ENCODE data around the gene FBXL14. TPM values are rescaled to one million over a fixed set of nuclear protein-coding genes. Genes with fewer than 3 reads are reported as not detected.
A peak's percentile ranks its signal among the peaks of the same experiment; 100 is the strongest.

The FBXL14 gene
- polyA plus RNA-seq, 3 donors, result 6.2 to 9.8 (median 7.2) TPM

GRCh38 chr12:1531153-1531653 is 63.2 kb downstream of the FBXL14 start:
- peaks cover 10 to 26% of the 10 kb centered on the region in 2 donors for H3K4me1 ChIP-seq (ENCODE audit: control insufficient read depth in 1 of 2, insufficient read depth in 2 of 2, low read length in 2 of 2)
- no peaks in the 10 kb centered on the region for H3K79me2 ChIP-seq (ENCODE audit: insufficient read depth, low read length)
- intact Hi-C loops (cut with micrococcal nuclease), result no loop called here

GRCh38 chr12:1530592-1531152 is 63.7 kb downstream of the FBXL14 start:
- no peak for TF ChIP-seq CTCF (IDR thresholded peaks at IDR 0.05)
- Histone ChIP-seq H3K9ac (ENCODE audit: insufficient read depth, low read length, poor library complexity, severe bottlenecking) (peak overlapping the region; percentile 4), H3K27ac (ENCODE audit: low read depth in 1 of 2, low read length in 2 of 2) (no peak overlapping the region), H3K4me3 (replicated peaks in 1 of 3; ENCODE audit: low read depth in 2 of 3, low read length in 3 of 3) (peak overlapping the region in 2 of 3 experiments; percentile 31 to 67), H3K4me1 (ENCODE audit: control insufficient read depth in 1 of 2, insufficient read depth in 2 of 2, low read length in 2 of 2) (peaks cover 10 to 26% of the 10 kb centered on the region in 2 donors), H3K36me3 (replicated peaks in 1 of 2; ENCODE audit: control insufficient read depth in 1 of 2, insufficient read depth in 2 of 2, low read length in 2 of 2) (no peaks in the 10 kb centered on the region), H3K79me2 (ENCODE audit: insufficient read depth, low read length) (no peaks in the 10 kb centered on the region), H3K4me2 (replicated peaks; ENCODE audit: extremely low read depth, low read length, poor library complexity, severe bottlenecking) (peak overlapping the region; percentile 76), H4K20me1 (ENCODE audit: insufficient read depth, low read length) (no peaks in the 10 kb centered on the region), H3K9me3 (replicated peaks in 1 of 2; ENCODE audit: control insufficient read depth in 1 of 2, insufficient read depth in 1 of 2, low read length in 2 of 2) (peaks cover 0 to 34% of the 10 kb centered on the region in 2 donors), H2AFZ (ENCODE audit: insufficient read depth, low read depth, low read length, poor library complexity, severe bottlenecking) (peak overlapping the region; percentile 67), H3K27me3 (ENCODE audit: control insufficient read depth in 2 of 2, insufficient read depth in 2 of 2, low read length in 2 of 2) (peaks cover 64 to 81% of the 10 kb centered on the region in 2 donors)
- intact Hi-C loops (cut with micrococcal nuclease), result no loop called here
- H3K9me3 Mint-ChIP-seq, result peaks cover 0 to 21% (median 14%) of the 10 kb centered on the region in 7 donors
- H3K27ac Mint-ChIP-seq, result no peak overlapping the region
- H3K36me3 Mint-ChIP-seq, result peaks cover 7 to 10% of the 10 kb centered on the region in 2 donors
- H3K4me1 Mint-ChIP-seq, result peaks cover 31% of the 10 kb centered on the region
- H3K27me3 Mint-ChIP-seq (ENCODE audit: low read depth in 3 of 3), result peaks cover 80 to 93% (median 88%) of the 10 kb centered on the region in 3 donors
- WGBS (ENCODE audit: insufficient coverage), result under 1% methylated on average over 98 of the region's 99 CpGs
- H3K4me3 Mint-ChIP-seq, result peak overlapping the region in 1 of 2 donors; percentile 86
- DNase-seq, result no peak

More at GRCh38 chr12:1531153-1531653, 63.2 kb downstream of the FBXL14 start:
- no peak for DNase-seq
- H3K27me3 ChIP-seq (ENCODE audit: control insufficient read depth in 2 of 2, insufficient read depth in 2 of 2, low read length in 2 of 2), result peaks cover 64 to 81% of the 10 kb centered on the region in 2 donors
- peaks cover 0 to 34% of the 10 kb centered on the region in 2 donors for H3K9me3 ChIP-seq (replicated peaks in 1 of 2; ENCODE audit: control insufficient read depth in 1 of 2, insufficient read depth in 1 of 2, low read length in 2 of 2)
- no peak overlapping the region for H3K27ac Mint-ChIP-seq
- 2% methylated on average over 55 of the region's 56 CpGs for WGBS (ENCODE audit: insufficient coverage)
- peaks cover 31% of the 10 kb centered on the region for H3K4me1 Mint-ChIP-seq
- H3K27ac ChIP-seq (ENCODE audit: low read depth in 1 of 2, low read length in 2 of 2), result no peak overlapping the region
- peaks cover 0 to 21% (median 14%) of the 10 kb centered on the region in 7 donors for H3K9me3 Mint-ChIP-seq
- H2AFZ ChIP-seq (ENCODE audit: insufficient read depth, low read depth, low read length, poor library complexity, severe bottlenecking), result peak overlapping the region; percentile 67
- no peak for TF ChIP-seq CTCF (IDR thresholded peaks at IDR 0.05)
- peak overlapping the region; percentile 76 for H3K4me2 ChIP-seq (replicated peaks; ENCODE audit: extremely low read depth, low read length, poor library complexity, severe bottlenecking)
- peaks cover 81 to 93% (median 88%) of the 10 kb centered on the region in 3 donors for H3K27me3 Mint-ChIP-seq (ENCODE audit: low read depth in 3 of 3)
- H3K4me3 ChIP-seq (replicated peaks in 1 of 3; ENCODE audit: low read depth in 2 of 3, low read length in 3 of 3), result peak overlapping the region; percentile 11 to 67 (median 31)
- no peaks in the 10 kb centered on the region for H3K36me3 ChIP-seq (replicated peaks in 1 of 2; ENCODE audit: control insufficient read depth in 1 of 2, insufficient read depth in 2 of 2, low read length in 2 of 2)
- peak overlapping the region; percentile 4 for H3K9ac ChIP-seq (ENCODE audit: insufficient read depth, low read length, poor library complexity, severe bottlenecking)
- peak overlapping the region; percentile 73 to 86 for H3K4me3 Mint-ChIP-seq
- peaks cover 7 to 10% of the 10 kb centered on the region in 2 donors for H3K36me3 Mint-ChIP-seq
- no peaks in the 10 kb centered on the region for H4K20me1 ChIP-seq (ENCODE audit: insufficient read depth, low read length)

Data from CD14-positive monocyte (primary cell).